B cell (primary cell): ENCODE results near the gene ATP5F1A. TPM values are rescaled to one million over a fixed set of nuclear protein-coding genes. Genes with fewer than 3 reads are reported as not detected.

Experiments
- ATAC-seq: fragments of 200-7000 bp; cut with Tn5 transposase; one replicate; pipeline ENCODE4 v1.10.0; 2021; ENCODE audit warnings: low read depth, mild to moderate bottlenecking, moderate number of reproducible peaks, moderate library complexity
- CTCF ChIA-PET: fragments of 350-600 bp; sonication (Branson Sonifier 250); formaldehyde crosslinking; loops from one replicate; lab custom pipeline; 2021; ENCODE audit warnings: antibody characterized with exemption, inconsistent platforms; lab: Charles Lee
- POLR2A ChIA-PET: fragments of 350-600 bp; sonication (Branson Sonifier 250); formaldehyde crosslinking; loops from one replicate; lab custom pipeline; 2021; ENCODE audit warnings: antibody characterized with exemption; lab: Charles Lee
- DNase-seq: peaks from one replicate; pipeline ENCODE4 v3.0.0; 2013
- H2AFZ ChIP-seq: 2 replicates; pipeline ENCODE4 v1.6.1; 2012; ENCODE audit warnings: mild to moderate bottlenecking, low read depth, low read length; ENCODE audit not compliant: insufficient read depth, poor library complexity, severe bottlenecking
- H3K27ac ChIP-seq, 2 donors: 1 replicate in 1 of 2; 2 replicates in 1 of 2; pipeline ENCODE4 v1.5.1; 2012 to 2013; ENCODE audit warnings: low read length in 2 of 2, mild to moderate bottlenecking in 2 of 2, moderate library complexity in 1 of 2
- H3K27me3 ChIP-seq, 4 experiments: fragments of 200-600 bp in 1 of 4; sonication (generic) in 1 of 4; replicated peaks in 1 of 4; 1 replicate in 2 of 4; 2 replicates in 2 of 4; pipeline versions ENCODE4 v1.6.1 to v1.7.0; 2013 to 2016; ENCODE audit warnings: low read length in 3 of 4, mild to moderate bottlenecking in 2 of 4, mixed read lengths in 1 of 4, moderate library complexity in 1 of 4; ENCODE audit not compliant: insufficient read depth in 4 of 4, control insufficient read depth in 3 of 4; ENCODE audit errors: control extremely low read depth in 1 of 4
- H3K36me3 ChIP-seq, 2 experiments: replicated peaks in 1 of 2; 1 replicate in 1 of 2; 2 replicates in 1 of 2; pipeline versions ENCODE4 v1.6.1 to v1.7.1; 2013; ENCODE audit warnings: low read length in 1 of 2; ENCODE audit not compliant: insufficient read depth in 2 of 2, control insufficient read depth in 1 of 2; ENCODE audit errors: control extremely low read depth in 1 of 2, extremely low read depth in 1 of 2
- H3K4me1 ChIP-seq, 2 donors: fragments of 200-600 bp in 1 of 2; sonication (generic) in 1 of 2; 1 replicate in 1 of 2; 2 replicates in 1 of 2; pipeline versions ENCODE4 v1.5.1 to v1.6.1; 2013 to 2017; ENCODE audit warnings: low read length in 2 of 2; ENCODE audit not compliant: control insufficient read depth in 2 of 2, insufficient read depth in 2 of 2
- H3K4me2 ChIP-seq: replicated peaks from 2 replicates; pipeline ENCODE3; 2012; ENCODE audit warnings: mild to moderate bottlenecking, low read depth, low read length; ENCODE audit not compliant: poor library complexity, severe bottlenecking
- H3K4me3 ChIP-seq, 5 experiments: fragments of 200-600 bp in 1 of 5; sonication (generic) in 1 of 5; 1 replicate in 3 of 5; 2 replicates in 2 of 5; pipeline versions ENCODE4 v1.5.1 to v1.7.0; 2011 to 2016; ENCODE audit warnings: low read length in 4 of 5, mild to moderate bottlenecking in 4 of 5, low read depth in 2 of 5, control low read depth in 1 of 5, moderate library complexity in 1 of 5; ENCODE audit not compliant: insufficient read depth in 1 of 5; ENCODE audit errors: control extremely low read depth in 1 of 5, extremely low read depth in 1 of 5
- H3K79me2 ChIP-seq: fragments of 200-600 bp; sonication (generic); one replicate; pipeline ENCODE4 v1.6.0; 2016; ENCODE audit warnings: low read length; ENCODE audit not compliant: control insufficient read depth, insufficient read depth
- H3K9ac ChIP-seq: fragments of 200-600 bp; sonication (generic); 2 replicates; pipeline ENCODE4 v1.6.1; 2017; ENCODE audit warnings: mild to moderate bottlenecking, low read length, moderate library complexity
- H3K9me3 ChIP-seq, 3 donors: one replicate each; pipeline versions ENCODE4 v1.6.1 to v1.7.1; 2013; ENCODE audit warnings: low read length in 2 of 3; ENCODE audit not compliant: control insufficient read depth in 2 of 3, insufficient read depth in 1 of 3; ENCODE audit errors: control extremely low read depth in 1 of 3
- H4K20me1 ChIP-seq: 2 replicates; pipeline ENCODE4 v1.6.0; 2012; ENCODE audit warnings: mild to moderate bottlenecking, low read length; ENCODE audit not compliant: insufficient read depth, control insufficient read depth, poor library complexity, severe bottlenecking
- H3K27ac Mint-ChIP-seq: one replicate; pipeline ENCODE4 v1.8.0; 2021; ENCODE audit warnings: mixed read lengths
- H3K27me3 Mint-ChIP-seq: one replicate; pipeline ENCODE4 v1.8.0; 2021; ENCODE audit warnings: mixed read lengths
- H3K4me1 Mint-ChIP-seq: one replicate; pipeline ENCODE4 v1.8.0; 2021; ENCODE audit warnings: mixed read lengths
- H3K4me3 Mint-ChIP-seq: one replicate; pipeline ENCODE4 v1.8.0; 2021; ENCODE audit warnings: mixed read lengths
- H3K9me3 Mint-ChIP-seq: one replicate; pipeline ENCODE4 v1.8.0; 2022; ENCODE audit warnings: mixed read lengths; ENCODE audit not compliant: insufficient read depth
- EZH2 ChIP-seq: IDR thresholded peaks from 2 replicates; pipeline ENCODE4 v1.6.1; 2012; ENCODE audit warnings: borderline replicate concordance, low read depth, mild to moderate bottlenecking, moderate library complexity, low read length; ENCODE audit not compliant: insufficient read depth, poor library complexity, severe bottlenecking
- WGBS: methylation state at CpG from one replicate; pipeline ENCODE4 v1.1.5; 2013; ENCODE audit warnings: missing lambda C conversion rate; ENCODE audit not compliant: insufficient coverage; 5-methylcytosine and 5-hydroxymethylcytosine counted together
- intact Hi-C: fragments of 100-400 bp; cut with micrococcal nuclease; formaldehyde crosslinking; loops from one replicate; pipeline ENCODE4 v1.10.0; 2022
- polyA plus RNA-seq: library from polyadenylated mRNA; depleted of rRNA; stranded (reverse); fragments of >200 nt; gene quantifications from 2 replicates; pipeline ENCODE4 v1.2.3, GENCODE V29; 2012
- total RNA-seq, 2 donors: library from RNA; stranded (reverse); fragments of 120-200 nt in 1 of 2; gene quantifications; 1 replicate in 1 of 2; 2 replicates in 1 of 2; pipeline versions ENCODE4 v1.2.3 to v1.2.4, GENCODE V29; 2013 to 2022
- TF ChIP-seq, protein P1 (sequence below): fragments of 200-600 bp; IDR thresholded peaks from one replicate; pipeline ENCODE4 v1.8.0; 2022; ENCODE audit warnings: antibody characterized with exemption, mild to moderate bottlenecking

ATP5F1A gene
- total and polyA plus RNA-seq, 2 donors (not counting 1 experiment from before 2014, with no cell fraction given), result 225 to 235 TPM

DNA sequence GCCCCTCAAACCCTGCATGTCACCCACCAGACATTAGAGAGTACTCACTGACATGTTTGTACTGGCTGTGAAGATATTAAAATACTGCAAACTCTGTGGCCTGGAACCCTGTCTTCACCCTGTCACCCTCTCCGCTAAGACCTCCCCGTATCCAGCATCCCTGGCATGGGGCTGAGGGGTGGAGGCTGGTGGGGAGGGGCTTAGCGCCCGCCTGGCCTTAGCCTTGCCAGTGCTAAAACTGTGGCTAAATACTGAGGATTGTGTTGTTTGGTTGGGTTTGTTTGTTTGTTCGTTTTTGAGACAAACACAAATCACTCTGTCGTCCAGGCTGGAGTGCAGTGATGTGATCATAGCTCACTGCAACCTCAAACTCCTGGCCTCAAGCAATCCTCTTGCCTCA, 27.9 kb downstream of the ATP5F1A start:
- CTCF ChIA-PET, result no interaction called here
- no peak overlapping the region for H3K4me3 Mint-ChIP-seq

DNA sequence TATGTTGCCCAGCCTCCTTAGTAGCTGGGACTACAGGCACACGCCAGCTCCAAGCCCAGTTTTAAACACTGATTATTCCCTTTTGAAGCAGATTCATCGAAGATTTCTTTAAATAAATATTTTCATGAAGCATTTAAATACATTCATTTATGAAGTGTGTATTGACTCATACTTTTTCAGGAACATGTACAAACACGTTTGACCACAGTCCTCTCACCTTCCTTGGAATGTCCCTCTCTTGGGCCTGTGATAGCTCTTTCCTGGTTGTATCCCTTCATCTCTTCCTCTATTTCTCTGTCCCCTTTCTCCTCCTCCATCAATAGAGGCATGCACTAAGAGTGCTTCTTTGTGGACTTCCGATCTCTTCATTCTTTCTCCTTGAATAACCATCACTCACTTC, 28.6 kb downstream of the ATP5F1A start:
- H4K20me1 ChIP-seq, result no peaks in the 10 kb centered on the region
- H2AFZ ChIP-seq, result no peak overlapping the region
- H3K4me3 ChIP-seq, result no peak overlapping the region
- Mint-ChIP-seq H3K9me3 (no peaks in the 10 kb centered on the region), H3K4me1 (peaks cover 19% of the 10 kb centered on the region), H3K27ac (no peak overlapping the region), H3K4me3 (no peak overlapping the region), H3K27me3 (peaks cover 7% of the 10 kb centered on the region)
- H3K4me1 ChIP-seq, result peaks cover 17 to 26% of the 10 kb centered on the region in 2 donors
- POLR2A ChIA-PET, result no interaction called here
- no peaks in the 10 kb centered on the region for H3K36me3 ChIP-seq
- DNase-seq (no peak), ATAC-seq (no peak)
- intact Hi-C loops, result no loop called here
- CTCF ChIA-PET, result no interaction called here
- 86% methylated on average over 1 of the region's 4 CpGs for WGBS
- H3K79me2 ChIP-seq, result no peaks in the 10 kb centered on the region
- H3K9ac ChIP-seq, result no peak overlapping the region
- H3K27ac ChIP-seq, result no peak overlapping the region
- TF ChIP-seq, protein P1, sequence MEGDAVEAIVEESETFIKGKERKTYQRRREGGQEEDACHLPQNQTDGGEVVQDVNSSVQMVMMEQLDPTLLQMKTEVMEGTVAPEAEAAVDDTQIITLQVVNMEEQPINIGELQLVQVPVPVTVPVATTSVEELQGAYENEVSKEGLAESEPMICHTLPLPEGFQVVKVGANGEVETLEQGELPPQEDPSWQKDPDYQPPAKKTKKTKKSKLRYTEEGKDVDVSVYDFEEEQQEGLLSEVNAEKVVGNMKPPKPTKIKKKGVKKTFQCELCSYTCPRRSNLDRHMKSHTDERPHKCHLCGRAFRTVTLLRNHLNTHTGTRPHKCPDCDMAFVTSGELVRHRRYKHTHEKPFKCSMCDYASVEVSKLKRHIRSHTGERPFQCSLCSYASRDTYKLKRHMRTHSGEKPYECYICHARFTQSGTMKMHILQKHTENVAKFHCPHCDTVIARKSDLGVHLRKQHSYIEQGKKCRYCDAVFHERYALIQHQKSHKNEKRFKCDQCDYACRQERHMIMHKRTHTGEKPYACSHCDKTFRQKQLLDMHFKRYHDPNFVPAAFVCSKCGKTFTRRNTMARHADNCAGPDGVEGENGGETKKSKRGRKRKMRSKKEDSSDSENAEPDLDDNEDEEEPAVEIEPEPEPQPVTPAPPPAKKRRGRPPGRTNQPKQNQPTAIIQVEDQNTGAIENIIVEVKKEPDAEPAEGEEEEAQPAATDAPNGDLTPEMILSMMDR, result no peak
- no peak for TF ChIP-seq EZH2
- peaks cover 0 to 34% (median 13%) of the 10 kb centered on the region in 4 experiments for H3K27me3 ChIP-seq
- H3K4me2 ChIP-seq, result no peak overlapping the region
- peaks cover 0 to 7% (median 0%) of the 10 kb centered on the region in 3 donors for H3K9me3 ChIP-seq

More for the DNA sequence above, 27.9 kb downstream of the ATP5F1A start:
- no peak overlapping the region for H3K27ac Mint-ChIP-seq
- H3K27me3 Mint-ChIP-seq, result peaks cover 7% of the 10 kb centered on the region
- peaks cover 0 to 34% (median 13%) of the 10 kb centered on the region in 4 experiments for H3K27me3 ChIP-seq
- no peak overlapping the region for H3K27ac ChIP-seq
- no peak overlapping the region for H3K9ac ChIP-seq
- no peaks in the 10 kb centered on the region for H4K20me1 ChIP-seq
- no peak for TF ChIP-seq EZH2
- TF ChIP-seq, protein P1, result no peak
- 100% methylated on average over 2 of the region's 6 CpGs for WGBS
- no peak for ATAC-seq
- intact Hi-C loops, result loop anchor here (5.0 kb wide), 2 partner anchors 43 to 148 kb away; no protein-coding TSS in a partner anchor
- peaks cover 17 to 26% of the 10 kb centered on the region in 2 donors for H3K4me1 ChIP-seq
- H3K4me1 Mint-ChIP-seq, result peaks cover 19% of the 10 kb centered on the region
- H3K79me2 ChIP-seq, result no peaks in the 10 kb centered on the region
- no peak overlapping the region for H2AFZ ChIP-seq
- H3K4me2 ChIP-seq, result no peak overlapping the region
- POLR2A ChIA-PET, result no interaction called here
- H3K36me3 ChIP-seq, result no peaks in the 10 kb centered on the region
- no peak overlapping the region for H3K4me3 ChIP-seq
- DNase-seq, result no peak
- H3K9me3 ChIP-seq, result peaks cover 0 to 7% (median 0%) of the 10 kb centered on the region in 3 donors
- no peaks in the 10 kb centered on the region for H3K9me3 Mint-ChIP-seq
